PC-9 (cell line): Measurements from ENCODE around the gene VGLL3. TPM values are rescaled to one million over a fixed set of nuclear protein-coding genes. Genes with fewer than 3 reads are reported as not detected.

Experiments used
- BruUV-seq: library from RNA; stranded (reverse); fragments of 400-500 nt; replicated peaks from 2 replicates; lab custom pipeline; 2021; lab: Mats Ljungman, UMichigan
- CTCF ChIA-PET: fragments of 300-600 bp; sonication (Branson Sonifier 250); formaldehyde crosslinking; loops from one replicate; lab custom pipeline; 2022; ENCODE audit warnings: antibody characterized with exemption; lab: Charles Lee
- POLR2A ChIA-PET: fragments of 300-600 bp; sonication (Branson Sonifier 250); formaldehyde crosslinking; loops from one replicate; lab custom pipeline; 2022; ENCODE audit warnings: antibody characterized with exemption; ENCODE audit not compliant: unreplicated experiment; lab: Charles Lee
- DNase-seq, 2 experiments: peaks; one replicate each; pipeline versions ENCODE4 v3.0.0 to v3.0.0-alpha.2; 2015 to 2022; ENCODE audit warnings: mixed read lengths in 1 of 2
- H2AFZ ChIP-seq: fragments of 200-600 bp; sonication (generic); 2 replicates; pipeline ENCODE4 v1.8.1; 2017; ENCODE audit warnings: antibody characterized with exemption
- H3F3A ChIP-seq: fragments of 200-600 bp; sonication (generic); 2 replicates; pipeline ENCODE4 v1.8.1; 2017; ENCODE audit warnings: antibody characterized with exemption, mild to moderate bottlenecking, low read depth; ENCODE audit not compliant: insufficient read depth
- H3K27ac ChIP-seq: fragments of 200-600 bp; sonication (generic); 2 replicates; pipeline ENCODE4 v1.6.1; 2016; ENCODE audit warnings: mixed run types
- H3K27me3 ChIP-seq: fragments of 200-600 bp; sonication (generic); 2 replicates; pipeline ENCODE4 v1.6.1; 2016; ENCODE audit warnings: low read depth, mixed run types; ENCODE audit not compliant: insufficient read depth
- H3K36me3 ChIP-seq: fragments of 200-600 bp; sonication (generic); 2 replicates; pipeline ENCODE4 v1.6.1; 2016; ENCODE audit warnings: low read depth, mixed run types
- H3K4me1 ChIP-seq: fragments of 200-600 bp; sonication (generic); replicated peaks from 2 replicates; pipeline ENCODE4 v1.6.1; 2016; ENCODE audit warnings: mixed run types; ENCODE audit not compliant: insufficient read depth
- H3K4me2 ChIP-seq: fragments of 200-600 bp; sonication (generic); 2 replicates; pipeline ENCODE4 v1.6.1; 2017; ENCODE audit warnings: mixed run types
- H3K4me3 ChIP-seq: fragments of 200-600 bp; sonication (generic); 2 replicates; pipeline ENCODE4 v1.6.1; 2016; ENCODE audit warnings: mixed run types
- H3K79me2 ChIP-seq: fragments of 200-600 bp; sonication (generic); 2 replicates; pipeline ENCODE4 v1.6.1; 2017; ENCODE audit warnings: low read depth, mixed run types
- H3K9me2 ChIP-seq: fragments of 200-600 bp; sonication (generic); 2 replicates; pipeline ENCODE4 v1.8.1; 2017; ENCODE audit warnings: mild to moderate bottlenecking; ENCODE audit not compliant: insufficient read depth
- H3K9me3 ChIP-seq: fragments of 200-600 bp; sonication (generic); 2 replicates; pipeline ENCODE4 v1.8.1; 2016; ENCODE audit warnings: low read depth; ENCODE audit not compliant: insufficient read depth
- H4K20me1 ChIP-seq: fragments of 200-600 bp; sonication (generic); 2 replicates; pipeline ENCODE4 v1.8.1; 2017; ENCODE audit not compliant: insufficient read depth
- CTCF ChIP-seq: fragments of 200-600 bp; sonication (generic); conservative IDR thresholded peaks from 2 replicates; pipeline ENCODE4 v1.6.1; 2017; ENCODE audit warnings: mixed run types, antibody characterized with exemption, mild to moderate bottlenecking, moderate library complexity
- EZH2 ChIP-seq: fragments of 200-600 bp; sonication (generic); IDR thresholded peaks from 2 replicates; pipeline ENCODE4 v1.8.0; 2017; ENCODE audit warnings: antibody characterized with exemption, low read depth
- intact Hi-C: fragments of 100-400 bp; cut with micrococcal nuclease; formaldehyde crosslinking; loops from one replicate; pipeline ENCODE4 v1.10.0; 2022; ENCODE audit not compliant: unreplicated experiment
- total RNA-seq: library from RNA; stranded (reverse); gene quantifications from 2 replicates; pipeline ENCODE4 v1.2.3, GENCODE V29; 2021

The VGLL3 gene
- total RNA-seq, 1 experiment from 2014 or later, result 26.8 TPM

- Histone ChIP-seq H3K27ac (no peak overlapping the region; the same call in 1 of the 2 replicates), H3K79me2 (no peaks in the 10 kb centered on the region), H3K4me1 (peaks cover 17% of the 10 kb centered on the region), H3K4me3 (0 out of 2 replicates have a peak overlapping the region, but pooled peaks have one; percentile 21), H3F3A (no peaks in the 10 kb centered on the region; the same call in 1 of the 2 replicates), H3K27me3 (no peaks in the 10 kb centered on the region), H3K36me3 (no peaks in the 10 kb centered on the region), H3K9me3 (no peaks in the 10 kb centered on the region), H3K4me2 (peak overlapping the region; percentile 53), H4K20me1 (no peaks in the 10 kb centered on the region), H3K9me2 (no peaks in the 10 kb centered on the region), H2AFZ (peak overlapping the region; percentile 70)
- ChIA-PET CTCF (no interaction called here), POLR2A (interaction anchor here (0.6 to 0.7 kb wide), 3 partner anchors 9 to 56 kb away, joined by 5 to 9 read pairs (median 7); no protein-coding TSS in a partner anchor)
- no TSS peak for BruUV-seq
- peak; percentile 48 to 86 for DNase-seq
- TF ChIP-seq EZH2 (no peak), CTCF (no peak)
- intact Hi-C loops, result loop anchor here (5.0 kb wide), 1 partner anchor 215 kb away; no protein-coding TSS in a partner anchor
These were observed 11.4 kb upstream of the VGLL3 start for GRCh38 chr3:87002346-87002745.

- intact Hi-C loops, result loop anchor here (5.0 kb wide), 1 partner anchor 214 kb away; no protein-coding TSS in a partner anchor
These were observed 10.6 kb upstream of the VGLL3 start for GRCh38 chr3:87001473-87002098.

GRCh38 chr3:87000940-87001339 is 10.0 kb upstream of the VGLL3 start:
- H3K79me2 ChIP-seq, result no peaks in the 10 kb centered on the region
- DNase-seq, result no peak
- H2AFZ ChIP-seq, result no peak overlapping the region
- intact Hi-C loops, result loop anchor here (5.0 kb wide), 1 partner anchor 214 kb away; no protein-coding TSS in a partner anchor
- no peak overlapping the region for H3K27ac ChIP-seq
- H3K9me2 ChIP-seq, result no peaks in the 10 kb centered on the region
- ChIA-PET POLR2A (no interaction called here), CTCF (no interaction called here)
- no peak overlapping the region for H3K4me2 ChIP-seq
- H3K27me3 ChIP-seq, result no peaks in the 10 kb centered on the region
- H3K36me3 ChIP-seq, result no peaks in the 10 kb centered on the region
- BruUV-seq, result no TSS peak
- H3K9me3 ChIP-seq, result peaks cover 3% of the 10 kb centered on the region
- no peak overlapping the region for H3K4me3 ChIP-seq
- no peaks in the 10 kb centered on the region; the same call in 1 of the 2 replicates for H3F3A ChIP-seq
- no peaks in the 10 kb centered on the region for H4K20me1 ChIP-seq
- H3K4me1 ChIP-seq, result peaks cover 27% of the 10 kb centered on the region
- TF ChIP-seq CTCF, result no peak
- no peak for TF ChIP-seq EZH2

More at GRCh38 chr3:87001473-87002098, 10.6 kb upstream of the VGLL3 start:
- no TSS peak for BruUV-seq
- Histone ChIP-seq H3K9me3 (no peaks in the 10 kb centered on the region), H2AFZ (peak overlapping the region; percentile 70; the same call in 1 of the 2 replicates), H3K27me3 (no peaks in the 10 kb centered on the region), H4K20me1 (no peaks in the 10 kb centered on the region), H3K36me3 (no peaks in the 10 kb centered on the region), H3K9me2 (no peaks in the 10 kb centered on the region), H3K4me2 (peak overlapping the region; percentile 53; the same call in 1 of the 2 replicates), H3K79me2 (no peaks in the 10 kb centered on the region), H3K27ac (no peak overlapping the region), H3K4me1 (peaks cover 21% of the 10 kb centered on the region), H3F3A (no peaks in the 10 kb centered on the region; the same call in 1 of the 2 replicates), H3K4me3 (no peak overlapping the region)
- DNase-seq, result no peak
- POLR2A ChIA-PET, result interaction anchor here (0.6 kb wide), 1 partner anchor 24 kb away, joined by 7 read pairs; no protein-coding TSS in a partner anchor
- TF ChIP-seq EZH2, result no peak
- no peak for TF ChIP-seq CTCF
- CTCF ChIA-PET, result no interaction called here
